Cardiac fibroblast (primary cell): Measurements from ENCODE around the gene VDR.

Experiments
- DNase-seq, 2 donors: peaks; one replicate each; pipeline versions ENCODE4 v3.0.0 to v3.0.0-alpha.2; 2010; ENCODE audit warnings: low read depth in 2 of 2
- H3K4me3 ChIP-seq, 2 donors: replicated peaks in 1 of 2; 1 replicate in 1 of 2; 2 replicates in 1 of 2; pipeline ENCODE4 v1.5.1; 2011; ENCODE audit warnings: low read depth in 2 of 2, low read length in 2 of 2, mild to moderate bottlenecking in 2 of 2, moderate library complexity in 1 of 2
- TF ChIP-seq, protein P1 (sequence below): IDR thresholded peaks from one replicate; pipeline ENCODE4 v1.5.1; 2011; ENCODE audit warnings: low read depth, mild to moderate bottlenecking, low read length, inconsistent platforms

VDR gene

DNA sequence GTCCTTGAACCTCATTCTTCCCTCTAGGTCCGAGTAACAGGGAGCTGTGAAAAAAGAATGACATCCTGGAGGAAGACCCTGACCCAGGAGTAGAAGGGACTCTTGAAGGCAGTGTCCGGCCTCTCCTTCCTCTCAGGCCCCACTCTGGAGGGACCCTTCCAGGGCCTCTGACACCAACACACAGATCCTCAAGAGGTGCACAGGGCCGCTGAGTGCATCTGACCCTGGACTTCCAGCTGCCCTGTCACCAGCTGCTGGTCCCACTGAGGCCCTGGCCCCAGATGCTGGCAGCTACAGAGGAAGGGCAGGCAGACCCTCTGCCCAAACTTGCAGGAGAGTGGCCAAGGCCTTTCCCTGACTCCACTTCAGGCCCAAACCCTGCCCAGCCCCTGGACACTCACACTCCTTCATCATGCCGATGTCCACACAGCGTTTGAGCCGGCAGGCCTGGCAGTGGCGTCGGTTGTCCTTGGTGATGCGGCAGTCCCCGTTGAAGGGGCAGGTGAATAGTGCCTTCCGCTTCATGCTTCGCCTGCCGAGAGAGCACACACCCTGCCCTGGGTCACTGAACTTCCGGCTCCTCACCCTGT lies 40.1 kb downstream of the VDR start:
- TF ChIP-seq, protein P1, sequence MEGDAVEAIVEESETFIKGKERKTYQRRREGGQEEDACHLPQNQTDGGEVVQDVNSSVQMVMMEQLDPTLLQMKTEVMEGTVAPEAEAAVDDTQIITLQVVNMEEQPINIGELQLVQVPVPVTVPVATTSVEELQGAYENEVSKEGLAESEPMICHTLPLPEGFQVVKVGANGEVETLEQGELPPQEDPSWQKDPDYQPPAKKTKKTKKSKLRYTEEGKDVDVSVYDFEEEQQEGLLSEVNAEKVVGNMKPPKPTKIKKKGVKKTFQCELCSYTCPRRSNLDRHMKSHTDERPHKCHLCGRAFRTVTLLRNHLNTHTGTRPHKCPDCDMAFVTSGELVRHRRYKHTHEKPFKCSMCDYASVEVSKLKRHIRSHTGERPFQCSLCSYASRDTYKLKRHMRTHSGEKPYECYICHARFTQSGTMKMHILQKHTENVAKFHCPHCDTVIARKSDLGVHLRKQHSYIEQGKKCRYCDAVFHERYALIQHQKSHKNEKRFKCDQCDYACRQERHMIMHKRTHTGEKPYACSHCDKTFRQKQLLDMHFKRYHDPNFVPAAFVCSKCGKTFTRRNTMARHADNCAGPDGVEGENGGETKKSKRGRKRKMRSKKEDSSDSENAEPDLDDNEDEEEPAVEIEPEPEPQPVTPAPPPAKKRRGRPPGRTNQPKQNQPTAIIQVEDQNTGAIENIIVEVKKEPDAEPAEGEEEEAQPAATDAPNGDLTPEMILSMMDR, result no peak
- no peak for DNase-seq
- H3K4me3 ChIP-seq, result no peak overlapping the region

DNA sequence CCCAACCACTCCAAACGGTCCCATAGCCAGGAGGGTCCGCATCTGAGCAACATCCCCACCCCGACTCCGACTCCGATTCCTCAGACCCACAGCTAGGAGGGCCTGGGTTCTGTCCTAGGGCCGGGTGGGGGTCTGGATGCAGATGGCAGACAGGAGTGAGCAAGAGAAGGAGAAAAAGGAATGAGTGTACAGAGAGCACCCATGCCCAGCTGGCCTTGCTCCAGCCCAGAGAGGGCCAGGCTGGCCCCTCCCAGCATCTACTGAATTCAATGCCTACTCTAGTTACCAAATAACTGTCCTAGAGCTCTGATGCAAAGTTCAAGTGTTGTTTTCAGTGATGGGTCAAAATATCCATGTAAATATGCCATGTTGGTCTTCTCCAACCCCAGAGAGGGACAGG lies 40.8 kb downstream of the VDR start:
- no peak for DNase-seq
- TF ChIP-seq, protein P1, result no peak
- H3K4me3 ChIP-seq, result no peak overlapping the region

DNA sequence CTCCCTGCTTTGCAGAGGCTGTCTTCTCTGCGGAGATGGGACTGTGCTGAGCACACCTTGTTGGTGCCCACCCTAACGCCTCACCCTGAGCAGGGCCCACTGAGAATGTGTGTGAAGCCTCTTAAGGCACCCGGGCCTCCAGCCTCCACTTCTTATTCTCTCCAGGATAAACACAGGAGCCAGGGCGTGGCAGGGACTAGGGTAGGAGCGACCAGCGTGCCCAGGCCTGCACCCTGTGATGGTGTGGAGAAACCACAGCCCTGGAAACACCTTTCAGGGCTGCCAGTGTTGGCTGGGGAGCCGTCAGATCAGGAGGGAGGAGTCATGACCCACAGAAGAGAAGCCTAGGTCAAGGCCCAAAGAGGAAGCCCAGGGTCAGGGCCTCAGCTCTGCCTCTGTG lies 41.3 kb downstream of the VDR start:
- TF ChIP-seq, protein P1, result no peak
- no peak for DNase-seq

DNA sequence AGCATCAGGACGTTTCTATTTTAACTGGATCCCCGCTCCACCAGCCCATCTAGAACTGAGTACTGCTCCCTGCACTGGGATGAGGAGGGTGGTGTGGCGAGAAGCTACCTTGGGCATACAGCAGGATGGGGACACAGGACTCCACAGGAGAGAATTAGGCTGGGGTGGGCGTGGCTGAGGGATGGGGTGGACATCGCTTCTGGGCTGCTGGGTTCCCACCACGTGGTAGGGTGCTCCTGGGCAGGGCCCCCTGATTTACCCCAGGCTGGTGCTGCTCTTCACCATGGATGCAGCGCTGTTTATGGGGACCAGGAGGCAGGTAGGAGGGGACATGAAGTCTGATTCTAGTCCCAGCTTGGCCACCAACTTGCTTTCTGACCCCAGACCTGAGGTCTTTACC lies 41.9 kb downstream of the VDR start:
- no peak for DNase-seq
- no peak overlapping the region for H3K4me3 ChIP-seq
- TF ChIP-seq, protein P1, result no peak

More for the DNA sequence above, 41.3 kb downstream of the VDR start:
- no peak overlapping the region for H3K4me3 ChIP-seq

DNA sequence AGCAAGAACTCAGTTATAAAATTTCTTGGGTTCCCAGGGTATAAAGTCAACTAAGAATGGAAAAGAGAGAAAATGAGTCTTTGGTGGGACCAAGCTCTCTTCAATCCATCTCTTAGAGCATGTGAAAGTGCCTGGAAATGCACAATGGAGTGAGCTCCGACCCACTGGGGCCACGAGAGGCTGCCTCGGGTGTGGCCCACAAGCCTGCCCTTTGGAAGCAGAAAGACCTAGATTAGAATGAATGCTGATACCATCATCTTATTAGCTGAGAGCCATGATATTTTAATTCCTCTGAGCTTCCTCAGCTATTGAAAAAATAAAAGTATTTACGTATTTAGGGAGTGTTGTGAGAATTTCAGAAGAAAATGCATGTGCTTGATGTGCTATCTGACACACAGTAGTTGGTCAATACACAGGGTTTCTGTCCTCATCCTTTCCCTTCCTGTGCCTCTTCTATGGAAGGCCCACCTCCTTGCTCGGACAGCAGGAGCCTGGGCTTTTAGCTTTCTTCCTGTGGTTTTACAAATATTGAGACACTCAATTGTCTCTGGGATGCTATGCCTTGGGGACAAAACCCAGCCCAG lies 42.5 kb downstream of the VDR start:
- H3K4me3 ChIP-seq, result no peak overlapping the region
- TF ChIP-seq, protein P1, result no peak
- no peak for DNase-seq

DNA sequence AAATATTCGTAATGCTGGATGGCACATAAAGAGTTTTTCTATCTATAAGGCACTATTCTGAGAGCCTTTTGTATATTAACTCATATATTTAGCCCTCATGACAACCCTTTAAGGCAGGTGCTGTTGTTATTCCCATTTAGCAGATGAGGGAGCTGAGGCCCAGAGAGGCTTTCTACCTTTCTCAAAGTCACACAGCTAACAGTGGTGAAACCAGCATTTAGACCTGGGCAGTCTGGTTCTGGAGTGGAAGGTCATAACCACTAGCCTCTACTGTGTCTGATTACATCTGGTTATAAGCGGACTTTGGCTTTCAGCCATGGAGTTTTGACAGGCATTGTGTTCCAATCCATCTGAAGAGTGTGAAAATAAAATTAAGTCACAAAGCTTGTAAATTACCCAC lies 43.9 kb downstream of the VDR start:
- TF ChIP-seq, protein P1, result no peak
- no peak for DNase-seq
- H3K4me3 ChIP-seq, result no peak overlapping the region
